ENCODE results near the gene PPP1R12B.
"Not testable (repeated sequence)": the region's sequence is repeated elsewhere in the genome, so short reads cannot be mapped to it uniquely, and the experiment has no call there.

Gene PPP1R12B

GRCh38 chr1:202576816-202577215 lies 228.3 kb downstream of the PPP1R12B start:
- DNase-seq, result no peak

- no peak for DNase-seq
These were observed 228.9 kb downstream of the PPP1R12B start for GRCh38 chr1:202577381-202577780.

GRCh38 chr1:202578001-202578504 lies 229.6 kb downstream of the PPP1R12B start:
- DNase-seq, result no peak

- DNase-seq, result no peak
These were observed 230.1 kb downstream of the PPP1R12B start for GRCh38 chr1:202578565-202578964.

- DNase-seq, result no peak
These were observed 231.3 kb downstream of the PPP1R12B start for GRCh38 chr1:202579806-202580205.

GRCh38 chr1:202580619-202581018 lies 232.1 kb downstream of the PPP1R12B start:
- no peak for DNase-seq

GRCh38 chr1:202582350-202582749 lies 233.9 kb downstream of the PPP1R12B start:
- not testable (repeated sequence) for DNase-seq

- no peak for DNase-seq
These were observed 236.4 kb downstream of the PPP1R12B start for GRCh38 chr1:202584707-202585589.

GRCh38 chr1:202585590-202585933 lies 237.1 kb downstream of the PPP1R12B start:
- DNase-seq, result no peak

GRCh38 chr1:202586018-202586821 lies 237.7 kb downstream of the PPP1R12B start:
- DNase-seq, result peak in 12 of 56 donors; percentile 5 to 51 (median 22)

- no peak for DNase-seq
These were observed 238.4 kb downstream of the PPP1R12B start for GRCh38 chr1:202586871-202587270.

GRCh38 chr1:202587859-202588485 lies 239.5 kb downstream of the PPP1R12B start:
- DNase-seq, result no peak

- no peak for DNase-seq
These were observed 240.1 kb downstream of the PPP1R12B start for GRCh38 chr1:202588503-202589189.

GRCh38 chr1:202589190-202589930 lies 240.9 kb downstream of the PPP1R12B start:
- no peak for DNase-seq

GRCh38 chr1:202590126-202590525 lies 241.6 kb downstream of the PPP1R12B start:
- DNase-seq, result no peak

GRCh38 chr1:202590975-202591411 lies 242.5 kb downstream of the PPP1R12B start:
- no peak for DNase-seq

- DNase-seq, result no peak
These were observed 243.0 kb downstream of the PPP1R12B start for GRCh38 chr1:202591515-202591914.

- no peak for DNase-seq
These were observed 243.6 kb downstream of the PPP1R12B start for GRCh38 chr1:202592146-202592545.

GRCh38 chr1:202593845-202594244 lies 245.3 kb downstream of the PPP1R12B start:
- DNase-seq, result no peak

GRCh38 chr1:202596638-202597037 lies 248.1 kb downstream of the PPP1R12B start:
- no peak for DNase-seq

Data from amygdala (tissue), 56 donors.